Posterior vena cava (tissue), 2 donors: ENCODE results near the gene SSR4. TPM values are rescaled to one million over a fixed set of nuclear protein-coding genes. Genes with fewer than 3 reads are reported as not detected.

Experiments used
- DNase-seq: peaks from one replicate; pipeline ENCODE4 v3.0.0-alpha.2; 2020; ENCODE audit warnings: low spot score
- intact Hi-C, 2 donors: fragments of 100-400 bp; cut with DNase I; formaldehyde crosslinking; loops; one replicate each; pipeline versions ENCODE4 v1.14.1 to v1.14.2; 2022 to 2023
- total RNA-seq, 2 donors: library from RNA; stranded (reverse); fragmentation: NEBNext Ultra II Directional; extraction: Animal tissue kit (Norgen Biotek cat#: 25700); gene quantifications; one replicate each; pipeline ENCODE4 v1.2.1, GENCODE V29; 2021
- donor health status: DM: yes; HTN: yes; CAD: no.
- donor health status: DM: yes; HTN: yes; CAD: no.

SSR4 gene
- total RNA-seq, 2 donors from 2014 or later: 164 to 225 TPM

GRCh38 chrX:153777261-153778090, 17.0 kb upstream of the SSR4 start:
- DNase-seq: no peak
- intact Hi-C loops: loop anchor here in 1 of 2 donors (5.0 kb wide), 1 partner anchor 740 kb away; the partner anchor contains the start of gene FAM3A

- intact Hi-C loops: loop anchor here in 1 of 2 donors (5.0 kb wide), 1 partner anchor 739 kb away; the partner anchor contains the start of gene FAM3A
- DNase-seq: no peak
These were observed 16.3 kb upstream of the SSR4 start for GRCh38 chrX:153778181-153778580.

- DNase-seq: no peak
- intact Hi-C loops: loop anchor here in 1 of 2 donors (5.0 kb wide), 1 partner anchor 739 kb away; the partner anchor contains the start of gene FAM3A
These were observed 15.8 kb upstream of the SSR4 start for GRCh38 chrX:153778684-153779101.

- intact Hi-C loops: loop anchor here in 1 of 2 donors (5.0 kb wide), 1 partner anchor 737 kb away; the partner anchor contains the start of gene FAM3A
These were observed 14.4 kb upstream of the SSR4 start for GRCh38 chrX:153779891-153780677.

GRCh38 chrX:153780678-153781427, 13.6 kb upstream of the SSR4 start, which contains the start of gene SRPK3:
Gene SRPK3 (plus strand): TSS chrX:153781041. CDS start chrX:153781087, 46 bp downstream.
- DNase-seq: no peak
- intact Hi-C loops: no loop called here

More at GRCh38 chrX:153779891-153780677, 14.4 kb upstream of the SSR4 start:
- DNase-seq: no peak

- no peak for DNase-seq
These were observed 12.9 kb upstream of the SSR4 start for GRCh38 chrX:153781428-153782047.

GRCh38 chrX:153782313-153782712, 12.2 kb upstream of the SSR4 start:
- intact Hi-C loops: no loop called here
- no peak for DNase-seq

More at GRCh38 chrX:153781428-153782047, 12.9 kb upstream of the SSR4 start:
- intact Hi-C loops: no loop called here

GRCh38 chrX:153782871-153783270, 11.6 kb upstream of the SSR4 start:
- intact Hi-C loops: no loop called here
- DNase-seq: no peak

- DNase-seq: no peak
- intact Hi-C loops: no loop called here
These were observed 11.0 kb upstream of the SSR4 start for GRCh38 chrX:153783378-153784013.

- DNase-seq: no peak
- intact Hi-C loops: no loop called here
These were observed 10.0 kb upstream of the SSR4 start for GRCh38 chrX:153784325-153784967.

GRCh38 chrX:153786669-153787068, 7.8 kb upstream of the SSR4 start:
- intact Hi-C loops: no loop called here

GRCh38 chrX:153789654-153790053, 4.8 kb upstream of the SSR4 start:
- no peak for DNase-seq
- intact Hi-C loops: loop anchor here in 1 of 2 donors (10.0 kb wide), 1 partner anchor 135 kb away; the partner anchor contains the start of gene ARHGAP4

More at GRCh38 chrX:153786669-153787068, 7.8 kb upstream of the SSR4 start:
- DNase-seq: no peak

- intact Hi-C loops: loop anchor here in 1 of 2 donors (10.0 kb wide), 1 partner anchor 134 kb away; the partner anchor contains the start of gene ARHGAP4
- no peak for DNase-seq
These were observed 3.2 kb upstream of the SSR4 start for GRCh38 chrX:153791104-153791852.

- DNase-seq: no peak
- intact Hi-C loops: loop anchor here in 1 of 2 donors (10.0 kb wide), 1 partner anchor 132 kb away; the partner anchor contains the start of gene ARHGAP4
These were observed 2.1 kb upstream of the SSR4 start for GRCh38 chrX:153792368-153792767.

- DNase-seq: no peak
- intact Hi-C loops: loop anchor here in 1 of 2 donors (10.0 kb wide), 1 partner anchor 132 kb away; the partner anchor contains the start of gene ARHGAP4
These were observed 1.2 kb upstream of the SSR4 start for GRCh38 chrX:153793291-153793690.
